HepG2 (cell line): ENCODE data around the gene CSNK1E.

ENCODE experiments used
- CBX1 ChIP-seq: IDR thresholded peaks from one replicate; pipeline ENCODE4 v1.6.1; 2016; ENCODE audit warnings: antibody characterized with exemption, low read depth
- EZH2 ChIP-seq: conservative IDR thresholded peaks from 2 replicates; pipeline ENCODE4 v1.6.1; 2012; ENCODE audit warnings: mild to moderate bottlenecking, low read depth, low read length, moderate library complexity
- SOX13 ChIP-seq, 3 experiments: fragments of 450-650 bp in 1 of 3; sonication (generic) in 1 of 3; formaldehyde crosslinking in 1 of 3; IDR thresholded peaks in 2 of 3; conservative IDR thresholded peaks in 1 of 3; 2 replicates each; pipeline versions ENCODE4 v1.5.0 to v1.6.1; 2016 to 2020; ENCODE audit warnings: antibody characterized with exemption in 1 of 3, mild to moderate bottlenecking in 1 of 3, missing compliant biosample characterization in 1 of 3, missing genetic modification reagents in 1 of 3, moderate library complexity in 1 of 3
- SSRP1 ChIP-seq: IDR thresholded peaks from 2 replicates; pipeline ENCODE4 v1.6.1; 2016; ENCODE audit warnings: control low read depth
- ZNF510 ChIP-seq: sonication (generic); formaldehyde crosslinking; IDR thresholded peaks from 2 replicates; pipeline ENCODE4 v1.4.0; 2020; ENCODE audit warnings: low read depth, mild to moderate bottlenecking, missing genetic modification reagents
- TF ChIP-seq, protein P1 (sequence below): sonication (generic); formaldehyde crosslinking; IDR thresholded peaks from 2 replicates; pipeline ENCODE4 v1.8.1; 2023; ENCODE audit warnings: mild to moderate bottlenecking, inconsistent platforms, moderate library complexity, missing genetic modification reagents, borderline replicate concordance
- TF ChIP-seq, protein P2 (sequence below): sonication (generic); formaldehyde crosslinking; IDR thresholded peaks from 2 replicates; pipeline ENCODE4 v1.5.0; 2020; ENCODE audit warnings: mild to moderate bottlenecking, missing genetic modification reagents, moderate library complexity
- TF ChIP-seq, protein P3 (sequence below): IDR thresholded peaks from 2 replicates; pipeline ENCODE4 v1.6.1; 2016; ENCODE audit warnings: low read depth
- TF ChIP-seq, protein P4 (sequence below), 2 experiments: IDR thresholded peaks; 2 replicates each; pipeline ENCODE4 v1.6.1; 2011 to 2012; ENCODE audit warnings: low read length in 2 of 2, borderline replicate concordance in 1 of 2, low read depth in 1 of 2, mild to moderate bottlenecking in 1 of 2, moderate library complexity in 1 of 2
- TF ChIP-seq, protein P5 (sequence below): sonication (generic); formaldehyde crosslinking; IDR thresholded peaks from 2 replicates; pipeline ENCODE4 v1.5.1; 2020; ENCODE audit warnings: mild to moderate bottlenecking, missing genetic modification reagents, moderate library complexity

DNA sequence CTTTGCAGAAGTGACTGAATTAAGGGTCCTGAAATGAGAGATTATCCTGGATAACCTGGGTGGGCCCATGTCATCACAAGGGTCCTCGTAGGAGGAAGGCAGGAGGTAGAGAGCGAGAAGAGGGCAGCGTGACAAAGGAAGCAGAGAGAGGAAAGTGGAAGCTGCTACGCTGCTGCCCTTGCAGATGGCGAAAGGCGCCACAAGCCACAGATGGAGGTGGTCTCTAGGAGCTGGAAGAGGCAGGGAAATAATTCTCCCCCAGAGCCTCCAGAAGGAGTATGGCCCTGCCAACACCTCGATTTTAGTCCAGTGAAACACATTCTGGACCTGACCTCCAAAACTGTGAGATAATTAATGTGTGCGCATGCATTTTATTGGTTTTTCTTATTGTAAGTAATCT is 57.9 kb downstream of the CSNK1E start:
- TF ChIP-seq, protein P1, sequence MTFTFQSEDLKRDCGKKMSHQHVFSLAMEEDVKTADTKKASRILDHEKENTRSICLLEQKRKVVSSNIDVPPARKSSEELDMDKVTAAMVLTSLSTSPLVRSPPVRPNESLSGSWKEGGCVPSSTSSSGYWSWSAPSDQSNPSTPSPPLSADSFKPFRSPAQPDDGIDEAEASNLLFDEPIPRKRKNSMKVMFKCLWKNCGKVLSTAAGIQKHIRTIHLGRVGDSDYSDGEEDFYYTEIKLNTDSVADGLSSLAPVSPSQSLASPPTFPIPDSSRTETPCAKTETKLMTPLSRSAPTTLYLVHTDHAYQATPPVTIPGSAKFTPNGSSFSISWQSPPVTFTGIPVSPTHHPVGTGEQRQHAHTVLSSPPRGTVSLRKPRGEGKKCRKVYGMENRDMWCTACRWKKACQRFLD (CRISPR knock-in tag), result no peak
- TF ChIP-seq, protein P2, sequence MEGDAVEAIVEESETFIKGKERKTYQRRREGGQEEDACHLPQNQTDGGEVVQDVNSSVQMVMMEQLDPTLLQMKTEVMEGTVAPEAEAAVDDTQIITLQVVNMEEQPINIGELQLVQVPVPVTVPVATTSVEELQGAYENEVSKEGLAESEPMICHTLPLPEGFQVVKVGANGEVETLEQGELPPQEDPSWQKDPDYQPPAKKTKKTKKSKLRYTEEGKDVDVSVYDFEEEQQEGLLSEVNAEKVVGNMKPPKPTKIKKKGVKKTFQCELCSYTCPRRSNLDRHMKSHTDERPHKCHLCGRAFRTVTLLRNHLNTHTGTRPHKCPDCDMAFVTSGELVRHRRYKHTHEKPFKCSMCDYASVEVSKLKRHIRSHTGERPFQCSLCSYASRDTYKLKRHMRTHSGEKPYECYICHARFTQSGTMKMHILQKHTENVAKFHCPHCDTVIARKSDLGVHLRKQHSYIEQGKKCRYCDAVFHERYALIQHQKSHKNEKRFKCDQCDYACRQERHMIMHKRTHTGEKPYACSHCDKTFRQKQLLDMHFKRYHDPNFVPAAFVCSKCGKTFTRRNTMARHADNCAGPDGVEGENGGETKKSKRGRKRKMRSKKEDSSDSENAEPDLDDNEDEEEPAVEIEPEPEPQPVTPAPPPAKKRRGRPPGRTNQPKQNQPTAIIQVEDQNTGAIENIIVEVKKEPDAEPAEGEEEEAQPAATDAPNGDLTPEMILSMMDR (CRISPR knock-in tag), result no peak
- TF ChIP-seq, protein P3, sequence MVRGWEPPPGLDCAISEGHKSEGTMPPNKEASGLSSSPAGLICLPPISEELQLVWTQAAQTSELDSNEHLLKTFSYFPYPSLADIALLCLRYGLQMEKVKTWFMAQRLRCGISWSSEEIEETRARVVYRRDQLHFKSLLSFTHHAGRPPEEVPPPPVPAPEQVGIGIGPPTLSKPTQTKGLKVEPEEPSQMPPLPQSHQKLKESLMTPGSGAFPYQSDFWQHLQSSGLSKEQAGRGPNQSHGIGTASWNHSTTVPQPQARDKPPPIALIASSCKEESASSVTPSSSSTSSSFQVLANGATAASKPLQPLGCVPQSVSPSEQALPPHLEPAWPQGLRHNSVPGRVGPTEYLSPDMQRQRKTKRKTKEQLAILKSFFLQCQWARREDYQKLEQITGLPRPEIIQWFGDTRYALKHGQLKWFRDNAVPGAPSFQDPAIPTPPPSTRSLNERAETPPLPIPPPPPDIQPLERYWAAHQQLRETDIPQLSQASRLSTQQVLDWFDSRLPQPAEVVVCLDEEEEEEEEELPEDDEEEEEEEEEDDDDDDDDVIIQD, result no peak
- TF ChIP-seq, protein P4, sequence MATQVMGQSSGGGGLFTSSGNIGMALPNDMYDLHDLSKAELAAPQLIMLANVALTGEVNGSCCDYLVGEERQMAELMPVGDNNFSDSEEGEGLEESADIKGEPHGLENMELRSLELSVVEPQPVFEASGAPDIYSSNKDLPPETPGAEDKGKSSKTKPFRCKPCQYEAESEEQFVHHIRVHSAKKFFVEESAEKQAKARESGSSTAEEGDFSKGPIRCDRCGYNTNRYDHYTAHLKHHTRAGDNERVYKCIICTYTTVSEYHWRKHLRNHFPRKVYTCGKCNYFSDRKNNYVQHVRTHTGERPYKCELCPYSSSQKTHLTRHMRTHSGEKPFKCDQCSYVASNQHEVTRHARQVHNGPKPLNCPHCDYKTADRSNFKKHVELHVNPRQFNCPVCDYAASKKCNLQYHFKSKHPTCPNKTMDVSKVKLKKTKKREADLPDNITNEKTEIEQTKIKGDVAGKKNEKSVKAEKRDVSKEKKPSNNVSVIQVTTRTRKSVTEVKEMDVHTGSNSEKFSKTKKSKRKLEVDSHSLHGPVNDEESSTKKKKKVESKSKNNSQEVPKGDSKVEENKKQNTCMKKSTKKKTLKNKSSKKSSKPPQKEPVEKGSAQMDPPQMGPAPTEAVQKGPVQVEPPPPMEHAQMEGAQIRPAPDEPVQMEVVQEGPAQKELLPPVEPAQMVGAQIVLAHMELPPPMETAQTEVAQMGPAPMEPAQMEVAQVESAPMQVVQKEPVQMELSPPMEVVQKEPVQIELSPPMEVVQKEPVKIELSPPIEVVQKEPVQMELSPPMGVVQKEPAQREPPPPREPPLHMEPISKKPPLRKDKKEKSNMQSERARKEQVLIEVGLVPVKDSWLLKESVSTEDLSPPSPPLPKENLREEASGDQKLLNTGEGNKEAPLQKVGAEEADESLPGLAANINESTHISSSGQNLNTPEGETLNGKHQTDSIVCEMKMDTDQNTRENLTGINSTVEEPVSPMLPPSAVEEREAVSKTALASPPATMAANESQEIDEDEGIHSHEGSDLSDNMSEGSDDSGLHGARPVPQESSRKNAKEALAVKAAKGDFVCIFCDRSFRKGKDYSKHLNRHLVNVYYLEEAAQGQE (IDR thresholded peaks at IDR 0.05; ENCODE audit: borderline replicate concordance in 1 of 2, low read depth in 1 of 2, low read length in 2 of 2), result no peak
- TF ChIP-seq CBX1 (no peak), SOX13 (IDR thresholded peaks at IDR 0.05) (no peak), SOX13 (CRISPR knock-in tag; conservative IDR thresholded peaks at IDR 0.05 in 1 of 2, IDR thresholded peaks at IDR 0.05 in 1 of 2) (no peak), EZH2 (no peak), SSRP1 (CRISPR knock-in tag) (no peak), ZNF510 (CRISPR knock-in tag) (no peak)
- TF ChIP-seq, protein P5, sequence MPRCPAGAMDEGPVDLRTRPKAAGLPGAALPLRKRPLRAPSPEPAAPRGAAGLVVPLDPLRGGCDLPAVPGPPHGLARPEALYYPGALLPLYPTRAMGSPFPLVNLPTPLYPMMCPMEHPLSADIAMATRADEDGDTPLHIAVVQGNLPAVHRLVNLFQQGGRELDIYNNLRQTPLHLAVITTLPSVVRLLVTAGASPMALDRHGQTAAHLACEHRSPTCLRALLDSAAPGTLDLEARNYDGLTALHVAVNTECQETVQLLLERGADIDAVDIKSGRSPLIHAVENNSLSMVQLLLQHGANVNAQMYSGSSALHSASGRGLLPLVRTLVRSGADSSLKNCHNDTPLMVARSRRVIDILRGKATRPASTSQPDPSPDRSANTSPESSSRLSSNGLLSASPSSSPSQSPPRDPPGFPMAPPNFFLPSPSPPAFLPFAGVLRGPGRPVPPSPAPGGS (CRISPR knock-in tag), result no peak
